Dedifferentiated amniotic fluid mesenchymal stem cell (primary cell): ENCODE data around the gene NHSL2.

Experiments used
- DNase-seq: peaks from one replicate; pipeline ENCODE4 v3.0.0-alpha.2; 2016; ENCODE audit errors: extremely low spot score

Gene NHSL2

GRCh38 chrX:71990518-71990917 is 79.9 kb downstream of the NHSL2 start:
- DNase-seq, result no peak

DNA sequence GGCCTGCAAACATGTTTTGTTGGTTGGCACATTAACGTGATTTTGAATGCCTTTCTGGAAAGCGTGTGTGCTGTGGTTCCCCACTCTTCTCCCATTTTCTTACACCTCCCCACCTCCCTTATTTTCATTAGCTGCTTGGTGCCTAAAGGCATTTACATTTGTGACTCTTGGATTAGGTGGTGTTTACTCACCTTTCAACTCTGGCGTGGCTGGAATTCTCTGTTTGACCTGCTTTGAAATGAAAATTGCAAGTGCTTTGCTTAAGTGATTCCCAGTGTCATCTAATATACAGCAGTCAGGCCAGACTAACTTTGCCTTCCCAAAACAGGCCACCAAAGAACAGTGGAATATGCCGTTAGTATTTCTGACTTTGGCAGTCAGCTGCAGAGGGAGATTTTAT is 80.5 kb downstream of the NHSL2 start:
- DNase-seq, result no peak

DNA sequence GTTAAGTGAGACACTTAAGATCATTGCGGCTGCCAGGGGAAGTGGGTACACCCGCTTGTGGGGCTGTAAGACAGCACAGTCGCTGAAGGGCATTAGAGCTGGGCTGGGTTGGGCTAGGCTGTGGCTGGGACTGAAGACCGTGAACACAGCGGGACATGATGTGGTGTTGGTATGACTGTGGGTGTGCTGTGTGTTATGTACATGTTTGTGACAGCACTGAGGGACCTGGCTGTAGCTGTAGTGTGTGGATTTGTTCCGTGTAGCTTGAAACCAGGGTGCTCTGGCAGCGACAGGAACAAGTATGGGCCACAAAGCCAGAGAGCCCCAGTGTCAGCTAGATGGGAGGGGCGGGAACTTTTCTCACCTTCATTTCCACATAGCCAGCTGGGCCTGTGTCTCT is 82.1 kb downstream of the NHSL2 start:
- no peak for DNase-seq

DNA sequence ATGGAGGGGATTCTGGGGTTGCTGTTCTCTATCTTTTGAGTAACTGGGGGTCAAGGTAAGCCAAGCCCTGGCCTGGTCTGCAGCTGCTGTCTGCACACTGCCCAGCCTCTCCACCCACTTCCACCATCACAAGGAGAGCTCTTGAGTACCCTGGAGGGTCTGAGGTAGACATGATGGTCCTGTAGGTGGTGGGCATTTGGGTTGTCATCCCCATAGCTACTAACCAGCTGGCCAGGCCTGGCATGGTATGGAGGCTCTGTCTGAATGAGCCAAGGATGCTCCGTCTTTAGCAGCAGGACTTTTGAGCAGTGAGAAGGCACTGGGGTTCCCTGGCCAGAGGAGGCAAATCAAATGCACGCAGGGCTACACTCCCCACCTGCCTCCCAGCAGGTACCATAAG is 82.7 kb downstream of the NHSL2 start:
- DNase-seq, result no peak

- DNase-seq, result no peak
Observed at GRCh38 chrX:71994601-71995000, 84.0 kb downstream of the NHSL2 start.

DNA sequence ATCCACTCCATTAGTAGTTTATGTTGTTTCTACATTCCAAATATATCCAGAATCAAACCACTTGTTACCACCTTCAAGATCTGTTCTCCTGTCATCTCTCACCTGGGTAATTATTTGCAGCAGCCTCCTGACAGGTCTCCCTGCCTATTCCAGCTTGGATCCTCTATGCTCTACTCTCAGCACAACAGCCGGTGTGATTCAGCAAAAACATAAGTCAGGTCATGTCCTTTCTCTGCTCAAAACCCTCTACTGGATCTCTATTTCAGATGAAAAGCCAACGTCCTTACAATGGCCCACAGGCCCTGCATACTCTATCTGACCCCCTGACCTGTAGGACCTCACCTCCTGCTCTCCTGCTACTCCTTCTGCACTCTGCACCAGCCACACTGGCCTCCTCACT is 84.5 kb downstream of the NHSL2 start:
- DNase-seq, result no peak

DNA sequence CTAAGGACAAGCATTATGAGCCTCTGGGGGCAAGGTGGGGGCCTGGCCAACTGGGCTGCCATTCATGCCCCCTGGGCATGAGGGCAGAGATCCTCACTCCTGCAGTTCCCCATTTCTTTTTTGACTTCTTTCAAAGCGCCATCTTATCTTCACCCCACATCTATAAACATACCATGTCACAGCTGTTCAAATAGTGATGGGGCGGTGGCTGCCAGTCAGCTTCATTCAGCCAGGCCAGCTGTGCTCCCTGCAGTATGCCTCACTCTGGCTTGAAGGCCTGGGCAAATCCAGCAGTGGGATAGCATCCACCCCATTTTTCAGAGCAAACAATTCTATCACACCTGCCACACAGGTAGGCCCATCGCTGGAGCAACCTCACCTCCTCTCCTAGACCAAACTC is 85.5 kb downstream of the NHSL2 start:
- DNase-seq, result no peak

- no peak for DNase-seq
Observed at GRCh38 chrX:71996826-71997225, 86.2 kb downstream of the NHSL2 start.

DNA sequence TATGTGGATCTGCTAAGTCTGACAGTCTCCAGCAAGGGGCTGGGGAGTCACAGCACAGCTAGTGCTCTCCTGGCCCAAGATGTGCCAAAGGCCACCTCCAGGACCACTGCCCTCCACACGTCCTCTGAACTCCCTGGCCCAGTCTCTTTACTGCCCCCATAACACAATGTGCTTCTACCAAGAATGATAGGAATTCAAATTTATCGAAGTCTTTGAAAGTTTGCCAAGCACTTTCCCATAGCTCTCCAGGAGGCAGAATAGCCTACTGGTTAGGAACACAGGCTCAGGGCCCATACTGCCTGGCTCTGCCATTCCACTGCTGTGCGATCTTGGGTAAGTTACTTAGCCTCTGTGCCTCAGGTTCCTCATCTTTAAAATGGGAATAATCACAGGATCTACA is 86.7 kb downstream of the NHSL2 start:
- no peak for DNase-seq

DNA sequence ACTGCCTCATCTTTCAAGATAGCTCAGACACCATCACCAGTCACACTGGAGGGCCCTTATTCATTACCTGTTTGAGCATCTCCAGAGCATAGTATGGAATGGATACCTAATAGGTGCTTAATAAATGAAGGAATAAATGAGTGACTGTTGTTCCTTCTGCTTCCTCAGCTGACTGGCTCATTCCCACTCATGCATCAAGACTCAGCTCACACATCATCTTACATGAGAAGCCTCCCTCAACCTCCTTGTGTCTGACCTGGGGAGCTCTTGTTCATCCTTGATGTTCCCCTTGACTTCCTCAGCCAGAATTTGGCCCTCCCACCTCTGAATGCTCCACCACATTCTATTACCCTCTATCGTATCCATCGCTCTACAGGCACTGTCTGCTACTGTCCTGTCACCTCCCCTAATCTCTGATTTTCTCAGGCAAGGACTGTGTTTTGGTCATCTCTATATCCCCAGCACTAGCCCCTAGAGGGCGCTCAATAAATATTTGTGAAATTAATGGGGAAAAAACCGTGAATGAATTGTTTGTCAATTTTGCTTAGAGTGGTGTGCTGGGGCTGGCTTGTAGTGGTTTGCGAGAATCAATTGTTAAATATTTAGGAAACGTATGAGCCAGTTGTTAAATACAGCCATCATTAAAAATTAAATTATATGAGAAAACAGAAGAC is 88.3 kb downstream of the NHSL2 start:
- no peak for DNase-seq

DNA sequence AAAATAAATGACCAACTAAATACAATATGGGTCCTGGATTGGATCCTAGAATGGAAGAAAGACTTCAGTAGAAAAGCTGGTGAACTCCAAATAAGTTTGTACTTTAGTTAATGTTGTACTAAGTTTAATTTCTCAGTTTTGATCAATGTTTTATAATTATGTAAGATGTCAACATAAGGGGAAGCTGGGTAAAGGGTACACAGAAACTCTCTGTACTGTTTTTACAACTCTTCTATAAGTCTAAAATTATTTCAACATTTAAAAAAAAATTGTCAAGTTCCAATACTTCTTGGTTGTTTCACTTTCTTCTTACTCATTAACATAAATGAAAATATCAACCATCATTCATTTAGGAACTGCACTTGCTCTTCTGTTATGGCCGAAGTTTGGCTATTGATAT is 88.9 kb downstream of the NHSL2 start:
- no peak for DNase-seq

DNA sequence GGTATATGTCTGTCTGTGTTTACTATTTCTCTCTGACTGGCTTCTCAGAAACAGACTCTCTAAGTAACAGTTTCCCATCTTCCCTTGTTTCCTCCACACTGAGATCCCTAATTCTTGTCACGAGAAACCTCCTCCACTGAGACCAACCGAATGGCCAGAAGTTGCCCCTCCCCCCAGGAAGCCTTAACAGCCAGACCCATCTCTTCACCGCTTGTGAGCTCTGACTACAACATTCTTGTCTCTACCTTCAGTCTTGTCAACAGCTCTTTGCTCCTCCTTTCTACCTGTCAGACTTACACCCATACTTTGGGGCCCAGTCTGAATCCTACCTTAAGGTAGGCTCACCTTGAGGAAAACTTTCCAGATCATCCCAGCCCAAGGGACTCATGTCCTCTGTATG is 90.8 kb downstream of the NHSL2 start:
- DNase-seq, result no peak

GRCh38 chrX:72001906-72002305 is 91.3 kb downstream of the NHSL2 start:
- DNase-seq, result no peak

GRCh38 chrX:72002875-72003274 is 92.2 kb downstream of the NHSL2 start:
- DNase-seq, result no peak

DNA sequence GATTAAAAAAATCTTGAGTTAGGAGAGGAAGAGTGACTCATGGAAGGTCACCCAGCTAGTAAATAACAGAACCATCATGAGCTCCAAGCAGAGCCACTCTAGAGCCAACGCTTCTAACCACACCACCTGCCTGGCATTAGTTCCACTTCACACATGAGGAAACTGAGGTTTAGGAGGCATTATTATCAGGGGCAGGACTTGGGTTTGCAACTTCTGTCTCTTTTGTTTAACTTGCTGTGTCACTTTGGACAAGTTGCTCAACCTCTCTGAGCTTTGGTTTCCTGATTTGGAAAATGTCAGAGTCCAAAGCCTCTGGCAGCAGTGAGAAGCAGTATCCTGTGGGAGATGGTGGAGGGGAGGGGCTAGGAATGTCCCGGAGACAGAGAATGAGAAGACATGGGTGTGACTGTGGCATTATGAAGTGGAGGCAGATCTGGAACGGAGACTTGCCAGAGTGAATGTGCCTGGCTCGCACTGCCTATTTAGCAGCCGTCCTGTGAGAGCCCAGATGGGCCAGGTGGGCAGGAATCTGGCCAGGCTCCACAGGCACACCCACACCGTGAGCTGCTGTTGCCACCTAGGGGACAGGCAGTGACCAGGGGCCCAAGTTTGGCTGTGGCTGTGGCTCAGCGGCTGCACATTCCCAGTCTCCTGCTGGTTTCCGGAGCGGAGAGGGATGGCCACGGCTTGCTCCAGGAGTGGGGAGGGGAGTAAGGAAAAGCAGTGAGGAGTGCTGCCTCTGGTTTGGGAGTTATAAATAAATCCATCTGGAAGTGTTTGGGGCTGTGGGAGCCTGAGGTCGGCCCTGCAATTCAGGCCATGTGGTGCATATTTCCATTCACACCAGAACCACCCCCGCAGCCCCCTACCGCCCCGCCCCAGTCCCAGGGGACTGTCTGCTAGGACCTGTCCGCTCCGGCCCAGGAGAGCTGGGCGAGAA is 93.4 kb downstream of the NHSL2 start:
- DNase-seq, result no peak

DNA sequence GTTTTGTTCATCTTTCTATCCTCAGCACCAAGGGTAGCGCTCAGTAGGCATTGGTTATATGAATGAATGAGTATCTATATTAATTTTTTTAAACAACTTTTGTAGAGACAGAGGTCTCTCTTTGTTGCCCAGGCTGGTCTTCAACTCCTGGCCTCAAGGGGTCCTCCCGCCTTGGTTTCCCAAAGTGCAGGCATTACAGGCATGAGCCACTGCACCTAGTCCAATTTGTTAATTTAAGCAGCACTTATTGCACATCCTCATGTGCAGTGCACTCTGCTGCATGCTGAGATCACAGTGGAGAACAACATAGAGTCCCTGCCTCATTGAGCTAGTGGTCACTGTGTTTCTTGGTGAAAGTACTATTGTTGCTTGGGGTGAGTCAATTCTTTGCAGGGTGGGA is 94.4 kb downstream of the NHSL2 start:
- no peak for DNase-seq

DNA sequence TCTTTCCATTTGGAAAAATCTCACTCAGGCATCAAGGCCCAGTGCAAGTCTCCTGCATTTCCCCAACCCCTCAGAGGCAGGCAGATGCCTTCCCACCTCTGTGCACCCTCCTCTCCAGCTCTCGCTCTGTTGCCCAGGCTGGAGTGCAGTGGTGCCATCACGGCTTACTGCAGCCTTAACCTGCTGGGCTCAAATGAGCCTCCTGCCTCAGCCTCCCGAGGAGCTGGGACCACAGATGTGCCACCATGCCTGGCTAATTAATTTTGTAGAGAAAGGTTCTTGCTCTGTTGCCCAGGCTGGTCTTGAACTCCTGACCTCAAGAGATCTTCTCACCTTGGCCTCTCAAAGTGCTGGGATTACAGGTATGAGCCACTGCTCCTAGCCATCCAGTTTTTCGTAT is 95.8 kb downstream of the NHSL2 start:
- DNase-seq, result no peak

DNA sequence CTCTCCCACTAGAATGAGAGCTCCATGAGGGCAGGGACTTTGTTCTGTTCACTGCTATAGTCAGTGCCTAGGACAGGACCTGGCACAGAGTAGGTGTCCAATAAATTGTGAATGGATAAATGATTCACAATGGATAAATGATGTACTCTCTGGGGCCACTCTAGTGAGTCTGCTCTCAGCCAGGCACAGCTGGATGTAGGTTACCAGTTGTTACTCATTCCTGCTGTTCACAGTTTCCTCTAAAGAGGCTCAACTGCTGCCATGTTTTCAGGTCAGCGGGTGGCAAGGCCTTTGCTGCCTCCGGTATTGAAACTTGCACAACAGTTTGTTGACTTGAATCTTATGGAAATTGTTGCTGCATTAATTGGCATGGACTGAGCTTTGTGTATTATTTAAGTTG is 99.1 kb downstream of the NHSL2 start:
- DNase-seq, result no peak

DNA sequence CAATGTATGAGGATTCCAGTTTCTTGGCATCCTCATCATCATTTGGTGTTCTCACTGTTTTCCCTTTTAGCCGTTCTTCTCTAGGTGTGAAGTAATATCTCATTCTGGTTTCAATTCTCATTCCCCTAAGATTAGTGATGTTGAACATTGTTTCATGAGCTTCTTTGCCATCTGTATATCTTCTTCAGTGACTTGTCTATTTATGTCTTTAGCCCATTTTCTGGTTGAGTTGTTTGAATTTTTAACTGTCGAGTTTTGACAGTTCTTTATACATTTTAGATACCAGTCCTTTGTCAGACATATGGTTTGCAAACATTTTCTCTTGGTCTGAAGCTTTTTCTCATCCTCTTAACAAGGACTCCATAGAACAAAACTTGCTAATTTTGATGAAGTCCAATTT is 101.1 kb downstream of the NHSL2 start:
- no peak for DNase-seq

DNA sequence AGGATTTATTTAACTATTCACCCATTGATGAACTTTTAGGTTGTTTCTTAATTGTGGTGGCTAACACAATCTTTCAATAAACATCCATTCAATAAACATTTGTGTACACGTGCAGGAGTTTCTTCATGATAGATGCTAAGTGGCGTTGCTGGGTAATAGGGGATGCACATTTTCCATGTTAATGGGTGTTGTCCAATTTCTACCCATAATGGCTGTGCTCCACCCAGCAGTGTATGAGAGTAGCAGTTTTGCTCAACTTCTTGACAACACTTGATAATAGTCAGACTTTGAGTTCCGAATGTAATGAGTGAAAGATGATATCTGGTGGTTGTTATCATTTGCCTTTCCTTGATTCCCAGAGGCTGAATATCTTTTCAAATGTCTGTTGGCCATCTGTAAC is 104.7 kb downstream of the NHSL2 start:
- DNase-seq, result no peak

GRCh38 chrX:72016881-72017783 is 106.5 kb downstream of the NHSL2 start:
- no peak for DNase-seq
